OCI-LY7 (cell line): ENCODE measurements around the gene ACTL7A. TPM values are rescaled to one million over a fixed set of nuclear protein-coding genes. Genes with fewer than 3 reads are reported as not detected.

Source experiments
- BruUV-seq: library from RNA; stranded (reverse); fragments of 400-500 nt; replicated peaks from 2 replicates; lab custom pipeline; 2021; lab: Mats Ljungman, UMichigan
- CTCF ChIA-PET: fragments of 300-600 bp; sonication (Branson Sonifier 250); formaldehyde crosslinking; loops from one replicate; lab custom pipeline; 2022; ENCODE audit warnings: antibody characterized with exemption; ENCODE audit not compliant: unreplicated experiment; lab: Charles Lee
- POLR2A ChIA-PET: fragments of 300-600 bp; sonication (Branson Sonifier 250); formaldehyde crosslinking; loops from one replicate; lab custom pipeline; 2022; ENCODE audit warnings: antibody characterized with exemption; lab: Charles Lee
- DNase-seq: peaks from one replicate; pipeline ENCODE4 v3.0.0-alpha.2; 2015; ENCODE audit warnings: low spot score
- H2AFZ ChIP-seq: fragments of 200-600 bp; sonication (generic), shearing (Covaris generic); 2 replicates; pipeline ENCODE4 v1.6.1; 2014; ENCODE audit warnings: mild to moderate bottlenecking, antibody characterized with exemption, low read length, moderate library complexity
- H3K27ac ChIP-seq: fragments of 200-600 bp; sonication (generic); 2 replicates; pipeline ENCODE4 v1.5.1; 2014; ENCODE audit warnings: mixed run types, low read depth, mild to moderate bottlenecking, moderate library complexity, low read length, inconsistent platforms; ENCODE audit not compliant: poor library complexity, severe bottlenecking
- H3K36me3 ChIP-seq: fragments of 200-600 bp; sonication (generic); 2 replicates; pipeline ENCODE4 v1.6.1; 2014; ENCODE audit warnings: mild to moderate bottlenecking, antibody characterized with exemption, low read length, moderate library complexity, mixed read lengths; ENCODE audit not compliant: insufficient read depth
- H3K4me1 ChIP-seq: fragments of 200-600 bp; sonication (generic); 2 replicates; pipeline ENCODE4 v1.5.1; 2014; ENCODE audit warnings: mild to moderate bottlenecking, low read length; ENCODE audit not compliant: insufficient read depth, poor library complexity, severe bottlenecking
- H3K4me2 ChIP-seq: fragments of 200-600 bp; sonication (generic); 2 replicates; pipeline ENCODE4 v1.6.1; 2014; ENCODE audit warnings: mild to moderate bottlenecking, low read length
- H3K4me3 ChIP-seq: fragments of 200-600 bp; sonication (generic); 2 replicates; pipeline ENCODE4 v1.5.1; 2014; ENCODE audit warnings: mild to moderate bottlenecking, low read depth, low read length; ENCODE audit not compliant: poor library complexity, severe bottlenecking
- H3K79me2 ChIP-seq: fragments of 200-600 bp; sonication (generic); 2 replicates; pipeline ENCODE4 v1.6.1; 2016; ENCODE audit warnings: low read depth, mild to moderate bottlenecking, low read length, moderate library complexity, mixed read lengths; ENCODE audit not compliant: insufficient read depth
- H3K9me2 ChIP-seq: fragments of 200-600 bp; sonication (generic); 2 replicates; pipeline ENCODE4 v1.6.1; 2016; ENCODE audit warnings: mild to moderate bottlenecking, low read length, mixed read lengths; ENCODE audit not compliant: insufficient read depth
- H3K9me3 ChIP-seq: fragments of 200-600 bp; sonication (generic); 2 replicates; pipeline ENCODE4 v1.6.1; 2014; ENCODE audit warnings: mild to moderate bottlenecking, mixed run types, low read length, mixed read lengths
- H4K20me1 ChIP-seq: fragments of 200-600 bp; sonication (generic); 2 replicates; pipeline ENCODE4 v1.6.1; 2014; ENCODE audit warnings: mild to moderate bottlenecking, antibody characterized with exemption, low read length, moderate library complexity, mixed read lengths; ENCODE audit not compliant: insufficient read depth
- CTCF ChIP-seq: fragments of 200-600 bp; sonication (generic); conservative IDR thresholded peaks from 2 replicates; pipeline ENCODE4 v1.5.1; 2014; ENCODE audit warnings: mild to moderate bottlenecking, antibody characterized with exemption, low read length, moderate library complexity, mixed read lengths
- EZH2phosphoT487 ChIP-seq: fragments of 200-600 bp; sonication (generic); IDR thresholded peaks from 2 replicates; pipeline ENCODE4 v1.6.1; 2018; ENCODE audit warnings: low read depth, borderline replicate concordance, mild to moderate bottlenecking, mixed run types, antibody characterized with exemption, low read length, moderate library complexity, mixed read lengths
- intact Hi-C: fragments of 100-400 bp; cut with micrococcal nuclease; formaldehyde crosslinking; loops from one replicate; pipeline ENCODE4 v1.10.0; 2022; ENCODE audit not compliant: unreplicated experiment
- total RNA-seq, 2 experiments: library from RNA; depleted of rRNA in 1 of 2; stranded (reverse); fragments of >200 nt in 1 of 2; shearing (Covaris generic) in 1 of 2; gene quantifications; 2 replicates each; pipeline ENCODE4 v1.2.3, GENCODE V29; 2014 to 2022

Gene ACTL7A
- total RNA-seq, 2 experiments from 2014 or later: not detected

- no peak overlapping the region for H3K4me3 ChIP-seq
- DNase-seq: no peak
- H4K20me1 ChIP-seq: no peaks in the 10 kb centered on the region
- TF ChIP-seq EZH2phosphoT487 (no peak), CTCF (no peak)
- no peaks in the 10 kb centered on the region for H3K4me1 ChIP-seq
- BruUV-seq: no TSS peak
- no peaks in the 10 kb centered on the region for H3K9me3 ChIP-seq
- H3K9me2 ChIP-seq: no peaks in the 10 kb centered on the region
- no peaks in the 10 kb centered on the region for H3K79me2 ChIP-seq
- H2AFZ ChIP-seq: no peak overlapping the region
- no peak overlapping the region for H3K4me2 ChIP-seq
- ChIA-PET CTCF (no interaction called here), POLR2A (no interaction called here)
- H3K36me3 ChIP-seq: no peaks in the 10 kb centered on the region
- intact Hi-C loops: no loop called here
- no peak overlapping the region for H3K27ac ChIP-seq
Measured at GRCh38 chr9:108860354-108860753, 1.7 kb upstream of the ACTL7A start.

DNA sequence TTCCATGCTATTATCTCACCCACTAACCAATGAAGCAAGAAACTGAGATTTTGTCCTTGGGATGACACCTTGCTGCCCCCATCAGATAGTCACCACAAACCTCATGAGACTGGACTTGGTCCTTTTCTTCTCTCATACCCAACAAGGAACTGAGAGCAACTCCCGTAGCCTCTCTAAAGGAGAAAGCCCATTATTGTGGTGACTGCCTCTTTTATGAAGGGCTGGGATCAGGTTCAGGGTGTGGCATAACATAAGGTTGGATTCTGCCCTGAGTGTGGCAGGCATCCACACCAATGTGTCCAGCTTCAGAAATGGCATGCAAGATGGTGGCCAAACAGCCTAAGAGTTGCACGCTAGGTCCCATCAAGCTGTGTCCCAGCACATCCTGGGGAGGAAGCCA is 1.3 kb upstream of the ACTL7A start:
- Histone ChIP-seq H3K4me1 (no peaks in the 10 kb centered on the region), H3K4me2 (no peak overlapping the region), H3K79me2 (no peaks in the 10 kb centered on the region), H3K27ac (no peak overlapping the region), H3K9me2 (no peaks in the 10 kb centered on the region), H3K9me3 (no peaks in the 10 kb centered on the region), H3K4me3 (no peak overlapping the region), H4K20me1 (no peaks in the 10 kb centered on the region), H2AFZ (no peak overlapping the region), H3K36me3 (no peaks in the 10 kb centered on the region)
- POLR2A ChIA-PET: no interaction called here
- CTCF ChIA-PET: no interaction called here
- intact Hi-C loops: no loop called here
- no peak for DNase-seq
- BruUV-seq: no TSS peak
- TF ChIP-seq CTCF: no peak
- TF ChIP-seq EZH2phosphoT487: no peak

DNA sequence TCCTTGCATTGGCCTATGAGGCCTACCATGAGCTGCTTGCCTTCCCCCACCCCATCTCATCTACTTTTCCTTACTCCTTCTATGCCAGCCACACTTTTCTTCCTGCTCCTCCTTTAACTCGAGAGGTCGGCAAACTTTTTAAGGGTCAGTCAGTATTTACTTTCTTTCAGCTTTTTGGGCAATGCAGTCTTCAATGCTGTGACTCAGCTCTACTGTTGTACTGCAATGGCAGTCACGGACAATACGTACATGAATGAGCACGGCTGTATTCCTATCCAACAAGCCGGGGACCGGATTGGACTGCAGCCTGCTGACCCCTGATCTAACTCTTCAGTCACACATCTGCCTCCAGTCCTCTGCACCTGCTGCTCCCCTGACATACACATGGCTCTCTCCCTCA is 602 bp upstream of the ACTL7A start:
- POLR2A ChIA-PET: no interaction called here
- no peak overlapping the region for H3K4me3 ChIP-seq

More for the DNA sequence above, 602 bp upstream of the ACTL7A start:
- TF ChIP-seq EZH2phosphoT487: no peak
- no peak for TF ChIP-seq CTCF
- H3K9me2 ChIP-seq: no peaks in the 10 kb centered on the region
- no peak overlapping the region for H3K4me2 ChIP-seq
- DNase-seq: no peak
- CTCF ChIA-PET: no interaction called here
- no peaks in the 10 kb centered on the region for H4K20me1 ChIP-seq
- intact Hi-C loops: no loop called here
- no peaks in the 10 kb centered on the region for H3K36me3 ChIP-seq
- BruUV-seq: no TSS peak
- no peak overlapping the region for H2AFZ ChIP-seq
- H3K27ac ChIP-seq: no peak overlapping the region
- H3K9me3 ChIP-seq: no peaks in the 10 kb centered on the region
- no peaks in the 10 kb centered on the region for H3K79me2 ChIP-seq
- no peaks in the 10 kb centered on the region for H3K4me1 ChIP-seq
